GM19328 (cell line): Measurements from ENCODE around the gene PDIA4.
A peak's percentile ranks its signal among the peaks of the same experiment; 100 is the strongest.

Source experiments
- ATAC-seq: cut with Tn5 transposase; IDR thresholded peaks from one replicate; pipeline ENCODE4 v1.9.1; 2021; ENCODE audit warnings: mild to moderate bottlenecking, moderate library complexity; ENCODE audit not compliant: unreplicated experiment

The PDIA4 gene

GRCh38 chr7:148975896-148976295 is 52.4 kb downstream of the PDIA4 start:
- no peak for ATAC-seq

- no peak for ATAC-seq
Measured at GRCh38 chr7:148973256-148973655, 55.0 kb downstream of the PDIA4 start.

DNA sequence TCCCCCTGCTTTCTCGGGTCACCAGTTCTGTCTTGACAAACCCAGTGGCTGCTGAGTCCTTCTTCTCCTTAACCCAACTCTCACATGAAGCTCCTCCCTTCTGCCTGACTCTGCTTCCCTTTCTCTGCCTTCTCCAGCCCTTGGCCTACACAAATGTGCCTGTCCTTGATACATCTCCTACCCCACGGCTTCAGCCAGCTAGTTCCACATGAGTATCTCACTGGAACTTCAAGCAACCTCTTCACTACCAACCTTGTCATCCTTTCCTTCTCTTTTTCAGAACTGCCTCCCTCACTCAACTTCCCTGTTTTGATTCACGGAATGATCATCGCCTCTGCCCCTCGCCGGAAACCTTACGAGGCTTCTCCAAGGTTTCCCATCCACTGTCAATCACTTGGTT is 55.9 kb downstream of the PDIA4 start:
- no peak for ATAC-seq

GRCh38 chr7:148967602-148968001 is 60.7 kb downstream of the PDIA4 start:
- no peak for ATAC-seq

DNA sequence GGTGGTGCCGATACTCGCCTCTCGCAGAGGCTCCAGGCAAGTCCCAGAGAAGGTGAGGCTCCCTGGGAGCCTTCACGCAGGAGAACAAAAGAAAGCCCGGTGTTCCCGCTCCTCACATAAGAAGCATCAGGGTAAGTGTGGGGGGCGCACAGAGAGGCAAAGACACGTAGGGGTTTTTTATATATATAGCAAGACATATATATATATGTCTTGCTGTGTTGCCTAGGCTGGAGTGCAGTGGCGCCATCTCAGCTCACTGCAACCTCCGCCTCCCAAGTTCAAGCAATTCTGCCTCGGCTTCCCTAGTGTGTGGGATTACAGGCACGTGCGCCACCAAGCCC is 61.3 kb downstream of the PDIA4 start:
- no peak for ATAC-seq

DNA sequence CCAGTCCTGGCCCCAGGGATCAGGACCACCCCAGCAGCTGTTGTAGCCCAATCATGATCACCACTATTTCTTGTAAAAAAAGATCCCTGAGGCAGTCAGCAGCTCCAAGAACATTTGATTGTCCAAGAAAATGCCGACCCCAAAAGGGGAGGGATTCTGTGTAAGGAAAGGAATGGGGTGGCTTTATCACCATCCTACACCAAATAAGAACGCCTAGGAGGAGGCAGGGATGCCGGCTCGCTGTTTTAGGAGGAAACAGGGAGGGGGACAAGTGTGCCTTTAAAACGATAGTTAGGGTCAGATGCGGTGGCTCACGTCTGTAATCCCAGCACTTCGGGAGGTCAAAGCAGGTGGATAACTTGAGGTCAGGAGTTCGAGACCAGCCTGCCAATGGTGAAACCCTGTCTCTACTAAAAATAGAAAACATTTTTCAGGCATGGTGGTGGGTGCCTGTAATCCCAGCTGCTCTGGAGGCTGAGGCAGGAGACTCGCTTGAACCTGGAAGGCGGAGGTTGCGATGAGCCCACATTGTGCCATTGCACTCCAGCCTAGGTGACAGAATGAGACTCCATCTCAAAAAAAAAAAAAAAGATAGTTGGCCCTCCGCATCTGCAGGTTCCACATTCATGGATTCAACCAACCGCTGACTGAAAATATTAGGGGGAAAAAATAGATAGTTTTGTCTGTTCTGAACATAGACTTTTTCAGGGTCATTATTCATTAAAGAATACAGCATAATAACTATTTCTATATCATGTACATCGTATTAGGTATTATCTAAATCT is 63.6 kb downstream of the PDIA4 start:
- no peak for ATAC-seq

- no peak for ATAC-seq
Measured at GRCh38 chr7:148963583-148964482, 64.5 kb downstream of the PDIA4 start.

- ATAC-seq = peak; percentile 50
Measured at GRCh38 chr7:148962823-148963582, 65.3 kb downstream of the PDIA4 start.

GRCh38 chr7:148962440-148962822 is 65.9 kb downstream of the PDIA4 start:
- peak; percentile 4 for ATAC-seq

- ATAC-seq = no peak
Measured at GRCh38 chr7:148959726-148960125, 68.6 kb downstream of the PDIA4 start.

GRCh38 chr7:148958061-148958460 is 70.2 kb downstream of the PDIA4 start:
- no peak for ATAC-seq

- ATAC-seq = no peak
Measured at GRCh38 chr7:148954766-148955165, 73.5 kb downstream of the PDIA4 start.

- ATAC-seq = no peak
Measured at GRCh38 chr7:148953676-148954075, 74.6 kb downstream of the PDIA4 start.
